Activated CD4-positive, alpha-beta T cell treated with anti-CD3 and anti-CD28 coated beads, Interleukin-2, amount 50 U/mL, for 24 hours (primary cell): ENCODE data around the gene TTC7B.

ENCODE experiments used
- DNase-seq, 2 donors: peaks; one replicate each; pipeline ENCODE4 v3.0.0-alpha.2; 2020; ENCODE audit warnings: low read depth in 1 of 2, low spot score in 1 of 2

TTC7B gene

DNA sequence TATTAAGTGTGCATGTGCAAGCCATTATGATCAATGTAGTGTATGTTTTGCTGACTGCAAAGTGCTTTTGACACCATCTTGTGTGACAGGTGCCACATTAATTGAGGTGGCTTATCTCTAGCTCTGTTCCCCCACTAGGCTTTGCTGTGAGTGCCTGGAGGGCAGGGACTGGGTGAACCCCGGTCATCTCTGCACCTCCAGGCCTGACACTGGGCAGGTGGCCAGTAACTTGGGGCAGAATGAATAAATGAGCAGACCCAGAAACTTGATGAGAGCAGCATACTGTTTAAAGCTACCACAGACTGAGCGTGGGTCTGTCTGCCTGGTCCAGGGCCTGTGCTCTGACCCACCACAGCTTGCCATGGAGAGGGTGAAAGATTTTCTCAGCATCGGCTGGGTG lies 267.8 kb downstream of the TTC7B start:
- no peak for DNase-seq

DNA sequence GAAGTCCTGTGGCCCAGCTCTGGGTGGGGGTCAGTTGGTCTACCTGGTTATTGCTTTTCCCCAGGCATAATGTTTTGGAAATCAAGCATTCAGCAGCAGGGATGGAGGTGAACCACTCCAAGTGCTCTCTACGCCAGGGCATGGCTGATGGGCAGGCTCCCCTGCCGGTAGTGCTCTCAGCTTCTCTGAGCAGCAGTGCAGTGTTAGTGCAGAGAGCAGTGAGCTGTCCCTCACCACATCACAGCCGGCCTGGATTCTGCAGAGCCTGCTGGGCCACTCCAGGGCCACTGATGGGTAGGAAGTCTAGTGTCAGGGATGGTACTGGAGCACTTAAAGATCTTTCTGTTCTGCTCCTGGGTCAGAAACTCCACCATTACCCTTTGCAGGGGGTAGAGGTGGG lies 268.3 kb downstream of the TTC7B start:
- DNase-seq: no peak

DNA sequence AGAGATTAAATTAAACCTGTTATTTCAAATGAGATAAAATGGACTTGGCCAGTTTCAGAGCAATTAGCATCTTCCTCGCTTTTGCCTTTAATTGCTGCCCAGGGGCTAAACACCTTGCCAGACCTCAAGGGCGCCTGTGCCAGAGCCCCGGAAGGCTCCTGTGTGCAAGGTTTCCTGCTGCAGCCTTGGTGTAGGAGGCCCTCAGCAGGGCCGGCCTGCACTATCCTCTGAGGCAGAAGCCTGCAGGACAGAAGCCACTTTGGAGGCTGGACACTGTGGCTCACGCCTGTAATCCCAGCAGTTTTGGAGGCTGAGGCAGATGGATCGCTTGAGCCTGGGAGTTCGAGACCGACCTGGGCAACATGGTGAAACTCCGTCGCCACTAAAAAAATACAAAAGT lies 269.0 kb downstream of the TTC7B start:
- no peak for DNase-seq

DNA sequence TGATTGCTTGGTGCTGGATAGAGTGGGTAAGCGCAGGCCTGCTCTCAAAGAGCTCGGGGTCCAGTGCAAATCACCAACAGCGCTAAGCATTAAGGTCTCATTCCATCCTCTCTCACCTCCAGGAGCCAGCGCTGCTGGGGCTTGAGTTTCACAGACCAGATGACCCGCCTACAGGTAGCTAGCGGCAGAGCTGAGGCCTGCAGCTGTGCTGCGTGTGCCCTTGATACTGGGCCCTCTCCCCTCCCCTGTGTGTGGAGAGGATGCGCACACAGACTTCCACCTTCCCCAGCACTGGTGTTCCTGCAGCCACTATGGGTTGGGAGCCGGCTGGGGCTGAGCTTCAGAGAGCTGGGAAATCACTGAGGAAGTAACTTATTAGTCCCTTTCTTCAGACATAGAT lies 269.5 kb downstream of the TTC7B start:
- DNase-seq: no peak

DNA sequence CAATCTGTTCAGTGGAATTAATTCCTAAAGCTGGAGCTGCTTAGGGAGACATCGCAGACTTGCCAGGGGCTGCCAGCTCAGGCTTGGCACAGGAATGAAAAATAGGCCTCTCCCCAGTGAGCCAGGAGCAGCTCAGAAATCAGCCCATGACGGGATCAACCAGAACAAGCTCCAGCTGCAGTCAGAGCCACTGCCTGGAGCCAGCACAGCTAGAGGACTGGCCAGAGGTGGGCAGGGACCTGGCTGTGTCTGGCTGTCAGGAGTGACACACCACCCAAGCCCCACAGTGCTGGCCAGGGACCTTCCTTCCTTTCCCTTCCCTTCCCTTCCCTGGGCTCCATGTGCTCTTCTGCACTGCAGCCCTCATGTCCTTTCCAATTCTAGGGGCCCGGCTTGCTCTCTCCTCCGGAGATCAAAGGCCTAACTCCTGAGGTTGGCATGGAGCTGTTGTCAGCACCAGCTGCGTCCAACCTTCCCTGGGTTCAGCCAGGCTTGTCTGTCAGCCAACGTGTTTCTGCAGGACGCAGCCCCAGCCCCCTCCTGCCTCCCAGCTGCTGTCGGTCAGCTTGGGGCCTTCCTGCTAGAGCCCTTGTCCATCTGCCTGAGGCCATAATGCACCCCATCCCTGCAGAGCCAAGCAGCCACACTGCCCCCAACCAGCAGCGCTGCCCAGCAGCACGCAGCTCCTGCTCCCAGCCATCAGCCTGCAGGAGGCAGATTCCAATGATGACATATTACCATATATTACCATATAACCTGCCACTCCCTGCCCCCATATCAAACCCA lies 270.1 kb downstream of the TTC7B start:
- no peak for DNase-seq

DNA sequence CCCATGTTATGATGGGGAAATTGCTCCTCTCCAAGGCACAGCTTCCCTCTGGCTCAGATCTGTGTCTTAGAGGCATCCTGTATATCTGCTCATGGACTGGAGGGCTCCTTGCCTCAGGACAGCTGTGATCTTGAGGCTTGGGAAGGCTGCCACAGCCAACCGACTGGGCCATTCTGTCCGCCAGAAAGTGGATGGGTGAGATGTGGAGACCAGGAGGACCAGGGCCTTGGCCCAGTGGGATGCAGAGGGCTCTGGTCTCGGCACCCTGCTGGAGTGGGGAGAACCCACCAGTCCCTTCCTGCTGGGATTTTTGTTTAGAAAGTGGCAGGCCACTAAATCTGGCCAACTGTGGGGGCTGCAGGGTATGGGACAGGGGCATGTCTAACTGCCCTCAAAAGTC lies 270.8 kb downstream of the TTC7B start:
- DNase-seq: no peak

DNA sequence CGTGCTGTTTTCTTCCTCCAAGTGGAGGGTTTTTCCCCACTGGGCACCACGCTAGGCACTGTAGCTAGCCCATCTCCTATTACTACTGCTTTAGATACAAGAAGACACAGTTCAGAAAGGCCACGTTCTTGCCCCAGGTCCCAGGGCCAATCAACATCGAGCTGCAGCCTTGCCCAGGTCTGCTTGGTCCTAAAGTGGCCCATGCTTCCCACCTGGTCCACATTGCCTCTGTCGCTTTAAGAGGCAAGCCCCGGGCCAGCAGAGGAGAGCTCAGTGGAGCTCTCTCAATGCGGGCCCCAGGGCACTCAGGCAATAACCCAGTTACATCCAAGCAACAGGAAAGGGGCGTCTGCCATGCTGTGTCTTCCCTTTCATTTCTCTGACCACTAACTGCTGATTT lies 271.3 kb downstream of the TTC7B start:
- no peak for DNase-seq

DNA sequence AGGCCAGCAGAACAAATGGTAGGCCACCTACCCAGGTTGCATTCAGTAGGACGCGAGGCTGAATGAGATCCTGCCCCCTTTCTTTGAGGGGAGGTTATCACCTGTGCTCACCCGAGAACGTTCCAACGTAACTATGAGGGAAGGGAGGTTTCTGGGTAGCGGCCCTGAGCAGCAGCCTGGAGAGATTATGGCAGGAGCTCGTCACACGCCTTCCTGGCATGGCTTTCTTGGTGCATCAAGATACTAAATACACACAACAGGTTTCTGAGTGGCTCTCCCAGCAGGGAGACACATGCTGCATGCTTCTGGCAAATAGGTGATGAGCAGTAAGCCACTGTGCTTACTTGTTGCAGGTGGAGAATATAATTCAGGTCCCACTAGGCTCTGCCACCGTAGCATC lies 271.7 kb downstream of the TTC7B start:
- DNase-seq: no peak

DNA sequence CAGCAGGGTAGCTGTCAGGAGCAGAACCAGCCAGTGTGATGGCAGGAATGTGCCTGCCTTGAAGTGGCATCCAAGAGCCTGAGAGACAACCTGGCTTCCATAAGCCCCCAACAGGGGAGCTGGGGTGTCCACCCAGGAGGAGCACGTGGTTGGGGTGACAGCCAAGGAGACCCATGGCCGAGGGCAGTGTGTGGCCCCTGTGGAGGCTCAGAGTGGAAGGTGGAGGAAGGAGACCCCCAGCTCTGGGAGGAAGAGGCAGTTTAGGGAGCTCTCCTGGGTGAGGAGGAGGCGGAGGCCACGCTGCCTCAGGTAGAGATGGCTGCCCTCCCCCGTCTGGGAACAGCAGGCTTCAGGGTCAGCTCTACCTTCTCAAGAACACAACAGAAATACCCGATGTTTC lies 272.4 kb downstream of the TTC7B start:
- DNase-seq: no peak

DNA sequence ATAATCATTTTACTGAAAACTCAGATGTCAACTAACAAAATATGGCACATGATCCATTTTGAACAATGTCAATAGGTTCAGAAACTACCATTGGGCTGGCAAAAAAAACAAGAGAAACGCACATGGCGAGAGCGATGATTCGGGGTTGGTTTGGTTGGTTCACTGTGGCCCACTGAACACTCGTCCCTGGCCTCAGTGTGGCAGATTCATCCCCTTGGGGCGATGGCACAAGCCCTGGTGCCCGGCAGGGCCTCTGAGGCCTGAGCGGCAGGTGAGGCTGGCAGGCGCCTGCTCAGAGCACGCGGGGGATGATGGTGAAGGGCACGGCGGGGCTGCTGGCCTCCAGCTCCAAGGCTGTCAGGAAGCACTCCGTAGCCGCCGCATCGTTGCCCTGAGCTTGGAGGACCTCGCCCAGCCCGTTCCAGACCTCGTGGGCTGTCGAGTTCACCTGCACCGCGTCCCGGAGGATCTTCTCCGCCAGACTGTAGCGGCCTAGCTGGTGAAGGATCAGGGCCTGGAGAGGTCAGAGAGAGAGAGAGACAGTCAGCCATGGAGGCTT lies 275.1 kb downstream of the TTC7B start:
- DNase-seq: no peak

DNA sequence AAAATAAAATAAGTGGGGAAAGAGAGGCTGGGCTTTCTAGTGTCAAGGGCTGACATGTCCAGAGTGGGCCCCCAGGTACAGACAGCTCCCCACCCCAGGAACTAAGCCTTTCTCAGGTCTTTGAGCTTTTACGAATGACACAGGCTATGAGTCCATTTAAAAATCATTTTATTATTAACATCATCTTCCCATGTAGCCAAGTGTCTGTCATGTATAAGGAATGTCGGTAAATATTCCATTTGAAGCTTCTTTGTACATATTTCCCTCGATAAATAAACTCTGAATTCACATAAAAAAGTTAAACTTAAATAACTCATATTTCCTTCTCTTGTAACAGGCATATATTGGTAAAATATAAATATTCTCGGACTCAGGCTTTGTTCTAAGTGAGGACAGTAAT lies 275.8 kb downstream of the TTC7B start:
- DNase-seq: no peak

DNA sequence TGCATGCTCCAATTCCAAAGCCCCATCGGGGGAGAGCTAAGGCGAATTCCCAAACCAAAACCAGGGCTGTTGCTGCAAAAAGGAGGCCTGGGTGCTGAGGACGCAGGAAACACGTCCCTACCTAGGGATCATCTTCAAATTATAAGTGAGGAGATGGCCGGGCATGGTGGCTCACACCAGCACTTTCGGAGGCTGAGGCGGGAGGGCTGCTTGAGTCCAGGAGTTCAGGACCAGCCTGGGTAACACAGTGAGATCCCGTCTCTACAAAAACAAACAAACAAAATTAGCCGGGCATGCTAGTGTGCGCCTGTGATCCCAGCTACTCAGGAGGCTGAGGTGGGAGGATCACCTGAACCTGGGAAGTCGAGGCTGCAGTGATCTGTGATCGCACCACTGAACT lies 276.2 kb downstream of the TTC7B start:
- no peak for DNase-seq

DNA sequence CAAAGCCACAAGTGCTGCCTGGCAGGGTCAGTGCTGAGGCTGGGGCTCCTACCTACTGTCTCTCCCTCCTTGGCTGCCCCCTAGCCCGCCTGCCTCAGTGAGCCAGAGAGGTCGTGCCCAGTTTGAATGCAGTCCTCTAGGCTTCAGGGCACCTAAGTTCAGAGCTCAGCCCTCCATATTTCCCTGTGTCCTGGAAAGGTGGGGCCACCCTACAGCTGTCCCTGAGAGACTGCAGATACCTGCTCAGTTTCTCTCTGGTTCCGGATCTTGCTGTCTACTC lies 276.8 kb downstream of the TTC7B start:
- DNase-seq: no peak

DNA sequence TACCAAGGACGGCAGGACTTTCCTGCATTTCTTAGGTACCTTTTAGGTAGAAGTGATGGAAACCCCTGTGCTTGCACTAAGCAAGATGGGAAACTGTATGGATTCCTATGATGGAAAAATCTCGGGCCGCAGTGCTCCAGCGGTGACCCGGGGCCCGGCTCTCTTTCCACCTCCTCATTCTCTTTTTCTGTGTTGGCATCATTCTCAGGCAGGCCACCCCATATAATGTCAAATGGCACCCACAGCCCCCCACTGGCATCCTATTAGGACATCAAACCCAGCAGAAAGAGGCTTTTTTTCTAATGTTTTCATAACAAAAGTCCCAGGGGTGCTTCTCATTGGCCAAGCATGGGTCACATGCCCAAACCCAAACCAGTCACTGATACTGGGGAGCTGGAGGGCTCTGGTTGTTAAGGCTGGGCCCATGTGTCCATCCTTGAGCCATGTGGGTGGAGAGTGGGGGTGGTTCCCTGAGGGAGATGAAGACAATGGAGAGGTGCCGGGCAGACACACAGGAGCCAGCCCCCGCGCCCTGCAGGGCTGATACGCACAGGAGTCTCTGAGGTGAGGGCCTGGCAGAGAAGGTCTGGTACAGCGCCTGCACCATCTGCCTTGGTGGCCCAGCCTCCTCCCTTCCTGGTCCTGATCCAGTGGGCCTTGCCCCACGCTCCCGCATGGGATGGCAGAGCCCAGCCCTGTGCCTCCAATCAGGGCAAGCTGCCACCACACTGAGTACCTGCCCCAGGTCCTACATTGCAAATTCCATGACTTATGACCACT lies 277.3 kb downstream of the TTC7B start:
- DNase-seq: no peak

DNA sequence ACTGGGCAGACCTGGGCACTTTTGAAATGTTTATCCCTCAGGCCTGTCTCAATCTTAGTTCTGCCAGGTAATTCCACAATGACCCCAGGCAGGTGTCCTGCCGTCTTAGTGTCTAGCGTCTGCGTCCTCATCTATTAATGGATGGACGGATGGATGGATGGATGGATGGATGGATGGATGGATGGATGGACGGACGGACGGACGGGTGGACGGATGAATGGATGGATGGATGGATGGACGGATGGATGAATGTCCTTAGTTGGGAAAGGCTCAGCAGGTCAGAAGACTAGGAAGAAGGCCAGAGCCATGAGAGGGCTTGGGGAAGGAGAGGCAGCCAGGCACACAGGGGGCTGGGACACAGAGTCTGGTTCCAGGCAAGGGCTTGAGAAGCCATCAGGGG lies 278.1 kb downstream of the TTC7B start:
- no peak for DNase-seq

DNA sequence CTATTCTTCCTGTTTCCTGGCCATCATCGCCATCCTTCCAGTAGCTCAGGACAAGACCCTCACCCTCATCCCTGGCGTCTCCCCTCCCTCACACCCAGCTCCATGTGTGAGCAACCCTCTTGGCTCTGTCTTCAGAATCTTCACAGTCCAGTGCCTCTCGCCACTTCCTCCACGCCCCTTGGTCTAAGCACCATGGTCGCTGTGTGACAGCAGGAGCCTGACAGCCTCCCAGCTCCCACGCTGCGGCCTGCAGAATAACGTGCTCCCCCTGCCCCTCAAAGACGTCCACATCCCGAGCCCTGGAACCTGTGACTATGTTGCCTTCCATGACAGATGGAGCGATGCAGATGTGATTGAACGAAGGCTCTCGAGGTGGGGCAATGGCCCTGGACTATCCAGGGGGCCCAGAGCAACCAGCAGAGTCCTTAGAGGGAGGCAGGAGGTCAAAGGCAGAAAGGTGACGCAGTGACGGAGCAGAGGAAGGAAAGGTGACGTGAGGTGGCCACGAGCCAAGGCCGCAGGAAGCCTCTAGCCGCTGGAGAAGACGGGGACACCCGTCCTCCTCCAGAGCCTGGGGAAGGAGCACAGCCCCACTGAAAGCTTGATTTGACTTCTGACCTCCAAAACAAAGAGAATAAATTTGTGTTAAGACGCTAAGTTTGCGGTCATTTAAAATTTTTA lies 279.6 kb downstream of the TTC7B start:
- DNase-seq: no peak

DNA sequence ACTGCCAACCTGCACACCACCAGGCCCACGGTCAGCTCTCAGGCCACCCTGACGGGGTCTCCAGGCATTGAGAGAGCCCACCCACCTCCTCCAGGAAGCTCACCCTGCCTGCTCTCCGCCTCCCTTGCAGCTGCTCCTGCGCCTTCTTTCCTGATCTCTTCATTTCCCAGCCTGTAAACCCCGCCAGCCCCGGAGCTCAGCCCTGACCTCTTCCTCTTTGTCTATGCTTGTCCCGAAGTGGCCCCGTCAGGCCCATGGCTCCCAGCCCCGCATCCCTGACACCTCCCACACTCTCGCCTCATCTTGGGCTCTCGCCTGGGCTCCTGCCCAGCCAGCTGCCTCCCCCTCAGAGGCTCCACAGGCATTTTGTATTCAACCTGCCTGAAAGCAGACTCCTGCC lies 280.1 kb downstream of the TTC7B start:
- DNase-seq: no peak

DNA sequence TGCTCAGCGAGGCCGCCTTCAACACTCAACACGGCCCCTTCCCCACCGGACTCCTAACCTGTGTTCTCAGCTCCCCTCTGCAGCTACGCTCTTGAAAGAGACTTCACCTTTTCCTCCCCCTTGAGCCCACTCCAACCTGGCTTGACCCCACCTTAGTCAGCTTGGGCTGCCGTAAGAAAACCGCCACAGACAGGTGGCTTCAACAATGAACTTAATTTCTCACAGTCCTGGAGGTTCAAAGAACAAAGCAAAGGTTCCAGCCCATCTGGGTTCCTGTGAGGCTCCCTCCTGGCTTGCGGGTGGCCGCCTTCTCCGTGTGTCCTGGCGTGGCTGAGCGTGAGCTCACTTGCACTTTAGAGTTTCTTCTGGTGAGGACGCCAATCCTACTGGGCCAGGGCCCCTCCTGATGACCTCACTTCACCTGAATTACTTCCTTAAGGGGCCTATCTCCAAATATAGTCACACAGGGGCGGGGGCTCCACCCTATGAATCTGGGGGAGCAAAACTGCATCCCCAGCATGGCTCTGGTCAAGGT lies 280.6 kb downstream of the TTC7B start:
- DNase-seq: no peak

DNA sequence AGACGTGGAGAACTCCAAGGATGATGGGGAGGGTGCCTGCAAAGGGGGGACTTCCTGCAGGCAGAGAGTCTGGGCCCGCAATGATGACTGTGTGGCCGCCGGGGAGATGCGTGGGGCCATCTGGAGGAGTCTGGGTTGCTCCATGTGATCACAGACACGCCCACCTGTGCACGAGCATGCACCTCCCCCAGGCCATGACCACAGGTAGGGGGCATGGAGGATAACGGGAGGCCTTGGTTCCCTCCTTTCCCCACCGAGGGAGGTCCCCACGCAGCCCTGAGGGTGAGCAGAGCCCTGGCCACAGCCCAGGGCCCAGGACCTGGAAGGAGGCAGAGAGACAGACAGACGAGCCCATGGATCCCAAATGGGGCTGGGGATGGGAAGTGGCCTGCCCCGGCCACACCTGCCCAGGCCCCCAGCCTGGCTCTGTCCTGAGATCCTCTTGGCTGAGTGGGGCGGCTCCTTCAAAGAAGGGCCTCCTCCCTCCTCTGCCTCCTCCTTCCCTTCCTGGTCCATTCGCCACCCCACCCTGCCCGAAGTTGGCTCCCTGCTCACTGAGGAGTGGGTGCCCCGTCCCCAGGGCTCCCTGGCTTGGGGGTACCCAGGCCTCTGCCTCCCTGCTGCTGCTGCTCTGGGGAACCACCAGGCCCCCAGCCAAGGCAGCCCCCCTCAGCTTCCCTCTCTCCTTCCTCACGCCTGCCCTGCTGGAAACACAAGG lies 281.2 kb downstream of the TTC7B start:
- no peak for DNase-seq

DNA sequence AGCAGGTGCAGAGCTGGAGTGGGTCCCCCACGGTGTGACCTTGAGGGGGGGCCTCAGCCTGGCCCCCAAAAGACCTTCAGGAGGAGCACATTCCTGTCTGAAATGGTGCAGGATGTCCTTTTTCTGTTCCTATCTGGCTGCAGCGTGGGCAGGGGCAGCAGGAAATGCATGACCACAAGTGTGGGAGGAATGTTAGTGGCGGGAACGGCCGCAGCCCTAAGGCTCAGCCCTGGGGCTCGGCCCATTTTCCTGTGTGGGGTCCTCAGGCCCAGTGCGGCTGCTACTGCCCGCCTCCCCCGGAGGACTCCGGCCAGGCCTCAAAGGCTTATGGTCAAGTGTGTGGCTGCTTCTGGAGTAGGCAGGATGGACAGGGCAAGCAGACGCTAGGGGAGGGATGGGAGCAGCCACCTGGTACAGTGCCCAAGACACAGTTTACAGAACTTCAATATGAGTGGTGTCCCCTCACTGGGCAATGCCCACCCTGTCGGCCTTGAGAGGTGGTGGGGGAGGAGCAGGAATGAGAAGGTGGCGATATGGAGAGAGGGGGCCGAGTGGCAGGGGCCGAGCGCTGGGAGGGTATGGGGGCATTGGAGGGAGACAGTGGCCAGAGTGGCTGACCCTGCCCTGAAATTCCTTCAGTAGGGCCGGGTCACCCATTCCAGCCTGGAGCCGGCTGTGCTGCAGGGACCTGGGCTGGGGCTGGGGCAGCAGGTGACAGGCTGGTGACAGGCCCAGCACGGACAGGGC lies 282.0 kb downstream of the TTC7B start:
- DNase-seq: no peak
